GM12892 (cell line): ENCODE results near the gene SHMT2.

Experiments
- POLR2A ChIP-seq: IDR thresholded peaks from 2 replicates; pipeline ENCODE4 v1.6.1; 2011; ENCODE audit warnings: low read depth, low read length, control low read depth
- POLR2AphosphoS5 ChIP-seq: IDR thresholded peaks from 2 replicates; pipeline ENCODE4 v1.6.1; 2011; ENCODE audit warnings: low read depth, low read length, control low read depth
- TAF1 ChIP-seq: IDR thresholded peaks from 2 replicates; pipeline ENCODE4 v1.6.1; 2011; ENCODE audit warnings: low read depth, mild to moderate bottlenecking, control low read depth, low read length, borderline replicate concordance

DNA sequence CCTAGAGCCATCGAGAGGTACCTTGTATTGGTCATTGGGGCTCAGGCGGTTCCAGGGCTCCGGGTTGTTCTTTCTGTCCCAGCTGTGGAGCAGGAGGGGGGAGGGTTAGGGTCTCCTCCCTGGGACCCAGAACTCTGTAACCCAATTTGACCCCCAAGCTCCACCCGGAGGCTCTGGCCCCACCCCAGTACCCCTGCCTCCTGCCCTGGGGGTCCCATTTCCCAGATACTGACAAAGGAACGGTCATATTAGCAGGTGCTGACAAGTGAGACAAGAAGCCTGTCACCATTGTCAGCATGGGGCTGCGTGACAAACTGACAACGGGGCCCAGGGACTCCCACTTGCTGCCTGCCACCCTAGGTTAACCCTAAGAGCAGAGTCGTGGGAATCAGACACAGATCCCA is 6.2 kb downstream of the SHMT2 start:
- TF ChIP-seq POLR2A: no peak
- TF ChIP-seq POLR2AphosphoS5: no peak
- TF ChIP-seq TAF1: no peak
